HFFc6 (cell line): Measurements from ENCODE around the gene KIAA0513. TPM values are rescaled to one million over a fixed set of nuclear protein-coding genes. Genes with fewer than 3 reads are reported as not detected.

Source experiments
- DNase-seq: peaks from one replicate; pipeline ENCODE4 v3.0.0-alpha.2; 2018
- H3K27ac Mint-ChIP-seq: 2 replicates; pipeline ENCODE4 v1.8.0; 2020; ENCODE audit warnings: mild to moderate bottlenecking, mixed read lengths
- H3K27me3 Mint-ChIP-seq: 2 replicates; pipeline ENCODE4 v1.8.0; 2021; ENCODE audit warnings: mild to moderate bottlenecking, moderate library complexity, mixed read lengths; ENCODE audit not compliant: insufficient read depth
- H3K36me3 Mint-ChIP-seq: 2 replicates; pipeline ENCODE4 v1.8.0; 2021; ENCODE audit warnings: low read depth, mixed read lengths
- H3K4me1 Mint-ChIP-seq: 2 replicates; pipeline ENCODE4 v1.8.0; 2020; ENCODE audit warnings: low read depth, mixed read lengths
- H3K4me3 Mint-ChIP-seq: 2 replicates; pipeline ENCODE4 v1.8.0; 2020; ENCODE audit warnings: mild to moderate bottlenecking, moderate library complexity, mixed read lengths
- H3K9me3 Mint-ChIP-seq: 2 replicates; pipeline ENCODE4 v1.8.0; 2020; ENCODE audit warnings: mild to moderate bottlenecking, mixed read lengths
- total RNA-seq, 6 experiments: library from RNA; stranded (reverse); fragmentation: NEBNext Ultra II Directional; extraction: Animal tissue kit (Norgen Biotek cat#: 25700); gene quantifications; 2 replicates in 1 of 6; 3 replicates in 5 of 6; pipeline ENCODE4 v1.2.3, GENCODE V29; 2021
- TF ChIP-seq, protein P1 (sequence below): fragments of 200-600 bp; sonication (generic); IDR thresholded peaks from 2 replicates; pipeline ENCODE4 v1.5.0; 2021; ENCODE audit warnings: antibody characterized with exemption, mild to moderate bottlenecking

The KIAA0513 gene
- total RNA-seq, 6 experiments from 2014 or later, result 12.5 to 15.4 (median 13.8) TPM

DNA sequence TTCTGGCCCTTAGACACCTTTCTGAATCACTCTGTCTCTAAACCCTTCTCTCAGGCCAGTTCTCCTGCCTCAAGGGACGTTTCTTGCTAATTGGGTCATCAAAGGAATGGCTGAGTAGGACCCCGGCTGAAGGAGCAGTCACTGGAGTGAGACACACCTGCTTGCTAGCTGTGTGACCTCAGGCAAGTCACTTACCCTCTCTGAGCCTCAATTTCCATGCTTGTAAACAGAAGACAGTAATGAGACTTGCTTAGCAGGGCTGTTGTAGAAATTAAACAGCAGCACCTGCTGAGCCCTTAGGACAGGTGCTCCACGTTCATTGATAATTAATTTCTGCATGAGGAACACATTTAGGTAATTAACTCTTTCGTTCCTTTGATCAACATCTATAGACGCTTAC is 77.9 kb downstream of the KIAA0513 start:
- H3K27me3 Mint-ChIP-seq, result peaks cover 12% of the 10 kb centered on the region
- no peaks in the 10 kb centered on the region for H3K4me1 Mint-ChIP-seq
- no peaks in the 10 kb centered on the region for H3K9me3 Mint-ChIP-seq
- TF ChIP-seq, protein P1, sequence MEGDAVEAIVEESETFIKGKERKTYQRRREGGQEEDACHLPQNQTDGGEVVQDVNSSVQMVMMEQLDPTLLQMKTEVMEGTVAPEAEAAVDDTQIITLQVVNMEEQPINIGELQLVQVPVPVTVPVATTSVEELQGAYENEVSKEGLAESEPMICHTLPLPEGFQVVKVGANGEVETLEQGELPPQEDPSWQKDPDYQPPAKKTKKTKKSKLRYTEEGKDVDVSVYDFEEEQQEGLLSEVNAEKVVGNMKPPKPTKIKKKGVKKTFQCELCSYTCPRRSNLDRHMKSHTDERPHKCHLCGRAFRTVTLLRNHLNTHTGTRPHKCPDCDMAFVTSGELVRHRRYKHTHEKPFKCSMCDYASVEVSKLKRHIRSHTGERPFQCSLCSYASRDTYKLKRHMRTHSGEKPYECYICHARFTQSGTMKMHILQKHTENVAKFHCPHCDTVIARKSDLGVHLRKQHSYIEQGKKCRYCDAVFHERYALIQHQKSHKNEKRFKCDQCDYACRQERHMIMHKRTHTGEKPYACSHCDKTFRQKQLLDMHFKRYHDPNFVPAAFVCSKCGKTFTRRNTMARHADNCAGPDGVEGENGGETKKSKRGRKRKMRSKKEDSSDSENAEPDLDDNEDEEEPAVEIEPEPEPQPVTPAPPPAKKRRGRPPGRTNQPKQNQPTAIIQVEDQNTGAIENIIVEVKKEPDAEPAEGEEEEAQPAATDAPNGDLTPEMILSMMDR, result no peak
- no peak overlapping the region for H3K4me3 Mint-ChIP-seq
- no peak overlapping the region for H3K27ac Mint-ChIP-seq
- H3K36me3 Mint-ChIP-seq, result no peaks in the 10 kb centered on the region
- DNase-seq, result no peak

DNA sequence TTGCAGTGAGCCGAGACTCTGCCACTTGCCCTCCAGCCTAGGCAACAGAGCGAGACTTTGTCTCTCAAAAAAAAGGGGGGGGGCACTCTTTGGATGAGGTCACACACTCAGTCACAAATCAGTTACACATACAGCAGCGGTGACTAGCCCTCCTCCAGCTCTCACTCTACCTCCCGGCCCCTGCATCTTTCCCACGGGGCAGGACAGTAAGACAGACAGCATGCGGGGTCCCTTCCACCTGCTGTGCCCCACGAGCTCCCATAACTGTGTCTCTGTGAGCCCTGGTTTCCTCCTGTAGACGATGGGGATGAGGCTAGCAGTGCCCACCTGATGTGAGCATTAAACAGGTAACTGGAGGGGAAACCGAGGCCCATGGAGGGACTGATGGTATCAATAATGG is 79.5 kb downstream of the KIAA0513 start:
- Mint-ChIP-seq H3K36me3 (no peaks in the 10 kb centered on the region), H3K9me3 (no peaks in the 10 kb centered on the region), H3K27ac (no peak overlapping the region), H3K27me3 (peaks cover 10% of the 10 kb centered on the region), H3K4me1 (no peaks in the 10 kb centered on the region), H3K4me3 (no peak overlapping the region)
- no peak for DNase-seq
- TF ChIP-seq, protein P1, result no peak

DNA sequence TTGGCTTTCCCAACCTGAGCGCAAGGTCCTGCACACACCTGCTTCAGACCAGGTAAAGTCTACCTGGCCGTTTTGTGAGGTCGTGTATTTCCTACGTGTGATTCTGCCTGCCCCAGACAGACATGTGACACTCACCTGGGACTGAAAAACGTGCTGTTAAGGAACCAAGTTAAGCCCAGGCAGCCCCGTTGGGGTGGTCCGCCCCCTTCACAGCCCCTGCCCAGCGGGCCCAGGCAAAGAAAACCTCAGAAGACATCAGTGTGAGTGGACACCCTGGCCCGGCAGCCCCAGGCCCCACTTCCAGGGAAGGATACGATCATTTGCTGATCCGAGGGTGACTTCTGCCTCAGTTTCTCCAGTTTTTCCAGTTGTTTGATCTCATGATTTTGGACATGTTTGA is 79.9 kb downstream of the KIAA0513 start:
- no peak for DNase-seq
- Mint-ChIP-seq H3K27me3 (peaks cover 10% of the 10 kb centered on the region), H3K4me3 (no peak overlapping the region)

DNA sequence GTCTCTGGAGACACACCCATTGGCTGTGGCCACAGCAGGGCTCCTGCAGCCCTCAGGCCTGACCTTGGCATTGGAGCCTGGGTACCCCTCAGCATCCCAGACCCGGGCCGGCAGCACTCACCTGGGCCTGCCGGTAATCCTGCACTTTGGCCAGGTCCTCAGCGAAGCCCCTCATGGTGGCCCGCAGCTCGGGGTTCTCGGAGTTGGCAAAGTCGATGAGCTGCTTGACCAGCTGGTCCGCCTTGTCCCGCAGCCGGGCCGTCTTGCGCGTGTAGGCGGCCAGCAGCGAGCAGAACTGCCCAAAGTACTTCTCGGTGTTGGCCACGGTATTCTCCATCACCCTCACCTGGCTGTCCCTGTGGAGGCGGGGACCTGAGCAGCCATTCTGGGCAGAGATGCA is 82.5 kb downstream of the KIAA0513 start:
- no peaks in the 10 kb centered on the region for H3K9me3 Mint-ChIP-seq
- TF ChIP-seq, protein P1, result no peak
- H3K27ac Mint-ChIP-seq, result no peak overlapping the region
- H3K27me3 Mint-ChIP-seq, result peaks cover 4% of the 10 kb centered on the region
- no peak overlapping the region for H3K4me3 Mint-ChIP-seq
- H3K36me3 Mint-ChIP-seq, result no peaks in the 10 kb centered on the region
- DNase-seq, result no peak
- peaks cover 5% of the 10 kb centered on the region for H3K4me1 Mint-ChIP-seq

More for the DNA sequence above, 79.9 kb downstream of the KIAA0513 start:
- Mint-ChIP-seq H3K9me3 (no peaks in the 10 kb centered on the region), H3K36me3 (no peaks in the 10 kb centered on the region), H3K4me1 (no peaks in the 10 kb centered on the region), H3K27ac (no peak overlapping the region)
- TF ChIP-seq, protein P1, result no peak

DNA sequence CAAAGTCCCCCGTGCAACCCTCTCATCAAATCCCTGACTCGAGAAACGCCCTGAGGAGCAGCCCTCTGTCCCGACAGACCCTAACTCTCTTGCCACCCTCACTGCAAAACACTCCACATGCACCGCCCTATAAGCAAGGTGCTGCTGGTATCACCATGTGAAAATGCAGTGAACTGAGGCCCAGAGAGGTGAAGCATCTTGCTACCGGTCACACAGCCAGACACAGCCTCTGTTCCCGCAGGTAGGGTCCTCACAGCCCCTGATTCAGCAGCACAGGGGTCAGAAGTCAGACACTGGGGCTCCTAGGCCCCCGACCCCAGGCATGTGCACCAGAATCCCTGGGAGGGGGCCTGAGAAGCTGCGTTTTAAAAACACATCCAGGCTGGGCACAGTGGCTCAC is 83.6 kb downstream of the KIAA0513 start:
- H3K27me3 Mint-ChIP-seq, result peaks cover 4% of the 10 kb centered on the region
- peaks cover 8% of the 10 kb centered on the region for H3K4me1 Mint-ChIP-seq
- H3K36me3 Mint-ChIP-seq, result no peaks in the 10 kb centered on the region
- H3K4me3 Mint-ChIP-seq, result no peak overlapping the region
- H3K9me3 Mint-ChIP-seq, result no peaks in the 10 kb centered on the region
- no peak overlapping the region for H3K27ac Mint-ChIP-seq
- DNase-seq, result no peak
- TF ChIP-seq, protein P1, result no peak

DNA sequence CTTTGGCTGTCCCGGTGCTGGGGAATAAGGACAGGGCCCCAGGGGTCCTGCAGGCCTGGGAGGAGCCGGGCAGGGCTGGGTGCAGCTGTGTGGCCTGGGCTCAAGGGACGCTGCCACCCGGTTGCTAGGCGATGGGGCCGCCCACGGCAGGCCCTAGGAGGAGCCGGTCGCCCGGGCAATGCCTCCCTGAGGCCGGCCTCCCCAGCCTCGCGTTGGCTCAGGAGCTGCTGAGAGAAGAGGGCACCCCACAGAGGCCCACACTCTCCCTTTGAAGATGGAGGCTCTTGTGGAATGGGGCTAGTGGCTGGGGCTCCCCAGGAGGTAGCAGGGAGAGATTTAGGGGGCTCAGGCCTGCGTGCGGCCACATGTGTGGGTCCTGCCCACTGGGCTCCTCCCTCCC is 84.8 kb downstream of the KIAA0513 start, which contains the start of gene CIBAR2:
Gene CIBAR2 (minus strand): TSS at position 109 of the 400 bp plus-strand sequence. CDS start 120 bp downstream, outside the sequence.
- TF ChIP-seq, protein P1, result no peak
- Mint-ChIP-seq H3K9me3 (no peaks in the 10 kb centered on the region), H3K4me3 (no peak within 1 kb of the TSS), H3K27ac (no peak within 1 kb of the TSS), H3K36me3 (no peaks in the 10 kb centered on the region), H3K27me3 (peaks cover 4% of the 10 kb centered on the region; the same call in 1 of the 2 replicates), H3K4me1 (peaks cover 13% of the 10 kb centered on the region)
- no peak for DNase-seq
